Caco-2 (cell line): Measurements from ENCODE around the gene CBLN1. TPM values are rescaled to one million over a fixed set of nuclear protein-coding genes. Genes with fewer than 3 reads are reported as not detected.

Experiments
- BruUV-seq: library from RNA; stranded (reverse); fragments of 400-500 nt; replicated peaks from 2 replicates; lab custom pipeline; 2021; lab: Mats Ljungman, UMichigan
- CTCF ChIA-PET: fragments of 300-600 bp; sonication (Branson Sonifier 250); formaldehyde crosslinking; loops from one replicate; lab custom pipeline; 2022; ENCODE audit warnings: antibody characterized with exemption; lab: Charles Lee
- POLR2A ChIA-PET: fragments of 300-600 bp; sonication (Branson Sonifier 250); formaldehyde crosslinking; loops from one replicate; lab custom pipeline; 2022; ENCODE audit warnings: antibody characterized with exemption; lab: Charles Lee
- DNase-seq, 2 experiments: peaks; one replicate each; pipeline versions ENCODE4 v3.0.0 to v3.0.0-alpha.2; 2020 to 2022
- H3K27me3 ChIP-seq: replicated peaks from 2 replicates; pipeline ENCODE4 v1.6.0; 2011; ENCODE audit warnings: low read length; ENCODE audit not compliant: control insufficient read depth, insufficient read depth
- H3K36me3 ChIP-seq: 2 replicates; pipeline ENCODE4 v1.5.1; 2011; ENCODE audit warnings: low read length; ENCODE audit not compliant: control insufficient read depth, insufficient read depth
- H3K4me1 ChIP-seq: fragments of 250-450 bp; sonication (Bioruptor Pico); 2 replicates; pipeline ENCODE4 v1.5.1; 2020; ENCODE audit warnings: mild to moderate bottlenecking
- H3K4me3 ChIP-seq: 2 replicates; pipeline ENCODE4 v1.5.1; 2011; ENCODE audit warnings: low read depth, mild to moderate bottlenecking, control low read depth, low read length
- H3K9me3 ChIP-seq: fragments of 250-450 bp; sonication (Bioruptor Pico); 2 replicates; pipeline ENCODE4 v1.5.1; 2020; ENCODE audit warnings: mild to moderate bottlenecking, moderate library complexity
- H3K27ac Mint-ChIP-seq: one replicate; pipeline ENCODE4 v1.8.0; 2022; ENCODE audit warnings: mixed read lengths; ENCODE audit not compliant: unreplicated experiment
- H3K27me3 Mint-ChIP-seq: one replicate; pipeline ENCODE4 v1.8.0; 2022; ENCODE audit warnings: mixed read lengths; ENCODE audit not compliant: insufficient read depth, unreplicated experiment
- H3K36me3 Mint-ChIP-seq: one replicate; pipeline ENCODE4 v1.8.0; 2022; ENCODE audit warnings: mild to moderate bottlenecking, mixed read lengths; ENCODE audit not compliant: insufficient read depth, unreplicated experiment
- H3K4me1 Mint-ChIP-seq: one replicate; pipeline ENCODE4 v1.8.0; 2022; ENCODE audit warnings: low read depth, mixed read lengths; ENCODE audit not compliant: unreplicated experiment
- H3K4me3 Mint-ChIP-seq: one replicate; pipeline ENCODE4 v1.8.0; 2022; ENCODE audit warnings: mild to moderate bottlenecking, moderate library complexity, mixed read lengths; ENCODE audit not compliant: unreplicated experiment
- H3K9me3 Mint-ChIP-seq: one replicate; pipeline ENCODE4 v1.8.0; 2022; ENCODE audit warnings: mixed read lengths; ENCODE audit not compliant: unreplicated experiment
- CTCF ChIP-seq, 2 experiments: fragments of 200-600 bp in 1 of 2; IDR thresholded peaks; 1 replicate in 1 of 2; 2 replicates in 1 of 2; pipeline versions ENCODE4 v1.5.1 to v1.8.0; 2011 to 2022; ENCODE audit warnings: antibody characterized with exemption in 1 of 2, control low read depth in 1 of 2, inconsistent platforms in 1 of 2, low read depth in 1 of 2, low read length in 1 of 2, mild to moderate bottlenecking in 1 of 2, moderate library complexity in 1 of 2; ENCODE audit not compliant: insufficient read depth in 1 of 2, severe bottlenecking in 1 of 2, unreplicated experiment in 1 of 2
- intact Hi-C: fragments of 100-400 bp; cut with micrococcal nuclease; formaldehyde crosslinking; loops from one replicate; pipeline ENCODE4 v1.10.0; 2022; ENCODE audit not compliant: unreplicated experiment
- total RNA-seq: library from RNA; stranded (reverse); gene quantifications from 2 replicates; pipeline ENCODE4 v1.2.3, GENCODE V29; 2022

The CBLN1 gene
- total RNA-seq, 1 experiment from 2014 or later, result not detected

- no peak for TF ChIP-seq CTCF (IDR thresholded peaks at IDR 0.05; ENCODE audit: insufficient read depth in 1 of 2, low read depth in 1 of 2, low read length in 1 of 2, severe bottlenecking in 1 of 2, unreplicated experiment in 1 of 2)
Measured at GRCh38 chr16:49271363-49271762, 10.3 kb downstream of the CBLN1 start.

GRCh38 chr16:49269201-49269600, 12.4 kb downstream of the CBLN1 start:
- CTCF ChIA-PET, result interaction anchor here (1.1 kb wide), 1 partner anchor 254 kb away, joined by 5 read pairs; no protein-coding TSS in a partner anchor
- H3K4me1 Mint-ChIP-seq, result no peaks in the 10 kb centered on the region
- no peak for DNase-seq
- no peak for TF ChIP-seq CTCF (IDR thresholded peaks at IDR 0.05; ENCODE audit: insufficient read depth in 1 of 2, low read depth in 1 of 2, low read length in 1 of 2, severe bottlenecking in 1 of 2, unreplicated experiment in 1 of 2)
- no peak overlapping the region for H3K27ac Mint-ChIP-seq
- BruUV-seq, result no TSS peak
- no peak overlapping the region for H3K4me3 Mint-ChIP-seq
- H3K36me3 ChIP-seq, result no peaks in the 10 kb centered on the region
- H3K36me3 Mint-ChIP-seq, result no peaks in the 10 kb centered on the region
- intact Hi-C loops, result no loop called here
- peaks cover 11% of the 10 kb centered on the region for H3K27me3 Mint-ChIP-seq
- H3K4me1 ChIP-seq, result no peaks in the 10 kb centered on the region
- H3K9me3 ChIP-seq, result no peaks in the 10 kb centered on the region
- no peaks in the 10 kb centered on the region for H3K27me3 ChIP-seq
- no peak overlapping the region for H3K4me3 ChIP-seq
- no peaks in the 10 kb centered on the region for H3K9me3 Mint-ChIP-seq
- POLR2A ChIA-PET, result no interaction called here

More at GRCh38 chr16:49271363-49271762, 10.3 kb downstream of the CBLN1 start:
- Mint-ChIP-seq H3K36me3 (no peaks in the 10 kb centered on the region), H3K4me1 (no peaks in the 10 kb centered on the region), H3K27me3 (peaks cover 13% of the 10 kb centered on the region), H3K9me3 (no peaks in the 10 kb centered on the region), H3K27ac (no peak overlapping the region), H3K4me3 (no peak overlapping the region)
- no peak overlapping the region for H3K4me3 ChIP-seq
- ChIA-PET CTCF (interaction anchor here (0.6 to 0.7 kb wide), 2 partner anchors 212 to 454 kb away, joined by 3 read pairs; no protein-coding TSS in a partner anchor), POLR2A (no interaction called here)
- BruUV-seq, result no TSS peak
- intact Hi-C loops, result no loop called here
- no peak for DNase-seq
- no peaks in the 10 kb centered on the region for H3K36me3 ChIP-seq
- no peaks in the 10 kb centered on the region for H3K4me1 ChIP-seq
- no peaks in the 10 kb centered on the region for H3K9me3 ChIP-seq
- no peaks in the 10 kb centered on the region for H3K27me3 ChIP-seq

GRCh38 chr16:49268667-49269066, 13.0 kb downstream of the CBLN1 start:
- Mint-ChIP-seq H3K9me3 (no peaks in the 10 kb centered on the region), H3K36me3 (no peaks in the 10 kb centered on the region), H3K4me1 (no peaks in the 10 kb centered on the region), H3K27me3 (peaks cover 7% of the 10 kb centered on the region), H3K4me3 (no peak overlapping the region), H3K27ac (no peak overlapping the region)
- TF ChIP-seq CTCF (IDR thresholded peaks at IDR 0.05; ENCODE audit: insufficient read depth in 1 of 2, low read depth in 1 of 2, low read length in 1 of 2, severe bottlenecking in 1 of 2, unreplicated experiment in 1 of 2), result no peak
- DNase-seq, result no peak
- ChIA-PET CTCF (no interaction called here), POLR2A (no interaction called here)
- no TSS peak for BruUV-seq
- intact Hi-C loops, result no loop called here
- Histone ChIP-seq H3K9me3 (no peaks in the 10 kb centered on the region), H3K4me3 (no peak overlapping the region), H3K27me3 (no peaks in the 10 kb centered on the region), H3K36me3 (no peaks in the 10 kb centered on the region), H3K4me1 (no peaks in the 10 kb centered on the region)
